Chondrocyte (in vitro differentiated cells): ENCODE measurements around the gene TMEM132C. TPM values are rescaled to one million over a fixed set of nuclear protein-coding genes. Genes with fewer than 3 reads are reported as not detected.

ENCODE experiments used
- DNase-seq: peaks from one replicate; pipeline ENCODE4 v3.0.0; 2021; ENCODE audit warnings: mixed read lengths, low spot score
- H3K27ac Mint-ChIP-seq: one replicate; pipeline ENCODE4 v1.8.0; 2021; ENCODE audit warnings: mild to moderate bottlenecking, moderate library complexity, mixed read lengths; ENCODE audit not compliant: unreplicated experiment
- H3K27me3 Mint-ChIP-seq: 2 replicates; pipeline ENCODE4 v1.8.0; 2021; ENCODE audit warnings: low read depth, mixed read lengths
- H3K36me3 Mint-ChIP-seq: 2 replicates; pipeline ENCODE4 v1.8.0; 2021; ENCODE audit warnings: low read depth, mixed read lengths
- H3K4me1 Mint-ChIP-seq: 2 replicates; pipeline ENCODE4 v1.8.0; 2021; ENCODE audit warnings: low read depth, mild to moderate bottlenecking, mixed read lengths
- H3K4me3 Mint-ChIP-seq: one replicate; pipeline ENCODE4 v1.8.0; 2021; ENCODE audit warnings: mild to moderate bottlenecking, moderate library complexity, mixed read lengths; ENCODE audit not compliant: unreplicated experiment
- H3K9me3 Mint-ChIP-seq: 2 replicates; pipeline ENCODE4 v1.8.0; 2021; ENCODE audit warnings: low read depth, mixed read lengths
- CTCF ChIP-seq: fragments of 200-600 bp; sonication (generic); IDR thresholded peaks from 2 replicates; pipeline ENCODE4 v1.5.0; 2021; ENCODE audit warnings: antibody characterized with exemption, mild to moderate bottlenecking, moderate library complexity
- total RNA-seq: library from RNA; stranded (reverse); gene quantifications from 3 replicates; pipeline ENCODE4 v1.2.1, GENCODE V29; 2021

TMEM132C gene
- total RNA-seq, 1 donor from 2014 or later: not detected

GRCh38 chr12:128680555-128680954 is 413.6 kb downstream of the TMEM132C start:
- DNase-seq: no peak
- no peaks in the 10 kb centered on the region for H3K27me3 Mint-ChIP-seq
- no peak overlapping the region for H3K27ac Mint-ChIP-seq
- peaks cover 26% of the 10 kb centered on the region for H3K9me3 Mint-ChIP-seq
- H3K36me3 Mint-ChIP-seq: no peaks in the 10 kb centered on the region
- H3K4me3 Mint-ChIP-seq: no peak overlapping the region
- no peak for TF ChIP-seq CTCF
- H3K4me1 Mint-ChIP-seq: no peaks in the 10 kb centered on the region

GRCh38 chr12:128682548-128683275 is 415.7 kb downstream of the TMEM132C start:
- no peaks in the 10 kb centered on the region for H3K36me3 Mint-ChIP-seq
- peaks cover 28% of the 10 kb centered on the region for H3K9me3 Mint-ChIP-seq
- no peaks in the 10 kb centered on the region for H3K27me3 Mint-ChIP-seq
- no peak overlapping the region for H3K4me3 Mint-ChIP-seq
- H3K4me1 Mint-ChIP-seq: no peaks in the 10 kb centered on the region
- H3K27ac Mint-ChIP-seq: no peak overlapping the region
- DNase-seq: no peak
- TF ChIP-seq CTCF: no peak

- no peak overlapping the region for H3K27ac Mint-ChIP-seq
- no peak overlapping the region for H3K4me3 Mint-ChIP-seq
- peaks cover 26% of the 10 kb centered on the region for H3K9me3 Mint-ChIP-seq
- no peak for DNase-seq
- H3K4me1 Mint-ChIP-seq: no peaks in the 10 kb centered on the region
- no peak for TF ChIP-seq CTCF
- no peaks in the 10 kb centered on the region for H3K36me3 Mint-ChIP-seq
- H3K27me3 Mint-ChIP-seq: no peaks in the 10 kb centered on the region
These were observed 417.4 kb downstream of the TMEM132C start for GRCh38 chr12:128684352-128684751.

GRCh38 chr12:128685903-128686475 is 419.0 kb downstream of the TMEM132C start:
- no peaks in the 10 kb centered on the region for H3K4me1 Mint-ChIP-seq
- H3K27ac Mint-ChIP-seq: no peak overlapping the region
- TF ChIP-seq CTCF: no peak
- no peaks in the 10 kb centered on the region for H3K36me3 Mint-ChIP-seq
- H3K9me3 Mint-ChIP-seq: peaks cover 26% of the 10 kb centered on the region
- no peak overlapping the region for H3K4me3 Mint-ChIP-seq
- no peak for DNase-seq
- H3K27me3 Mint-ChIP-seq: no peaks in the 10 kb centered on the region

GRCh38 chr12:128687851-128688250 is 420.9 kb downstream of the TMEM132C start:
- H3K9me3 Mint-ChIP-seq: peaks cover 22% of the 10 kb centered on the region
- no peak for DNase-seq
- H3K27ac Mint-ChIP-seq: no peak overlapping the region
- H3K36me3 Mint-ChIP-seq: no peaks in the 10 kb centered on the region
- no peak for TF ChIP-seq CTCF
- H3K27me3 Mint-ChIP-seq: no peaks in the 10 kb centered on the region
- no peaks in the 10 kb centered on the region for H3K4me1 Mint-ChIP-seq
- no peak overlapping the region for H3K4me3 Mint-ChIP-seq
